ENCODE results near the gene MRPL40.

DNA sequence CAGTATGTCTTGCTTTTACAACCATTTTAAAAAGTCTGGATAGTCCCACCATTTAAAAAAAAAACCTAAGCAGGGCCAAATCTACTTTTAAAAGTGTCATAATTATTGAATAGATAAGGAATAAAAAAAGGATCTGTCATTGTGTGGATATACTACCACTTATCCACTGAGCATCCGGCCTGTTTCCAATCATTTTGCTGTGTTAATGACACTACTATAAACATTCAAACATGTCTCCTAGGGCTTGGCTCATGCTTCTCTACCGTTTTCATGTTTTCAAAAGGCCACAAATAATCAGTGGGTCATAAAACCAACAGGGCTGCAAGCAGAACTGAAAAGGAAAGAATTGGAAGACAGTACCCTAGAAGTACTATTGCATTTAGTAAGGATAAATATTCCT lies 27.7 kb downstream of the MRPL40 start:
- TF ChIP-seq, protein P1, sequence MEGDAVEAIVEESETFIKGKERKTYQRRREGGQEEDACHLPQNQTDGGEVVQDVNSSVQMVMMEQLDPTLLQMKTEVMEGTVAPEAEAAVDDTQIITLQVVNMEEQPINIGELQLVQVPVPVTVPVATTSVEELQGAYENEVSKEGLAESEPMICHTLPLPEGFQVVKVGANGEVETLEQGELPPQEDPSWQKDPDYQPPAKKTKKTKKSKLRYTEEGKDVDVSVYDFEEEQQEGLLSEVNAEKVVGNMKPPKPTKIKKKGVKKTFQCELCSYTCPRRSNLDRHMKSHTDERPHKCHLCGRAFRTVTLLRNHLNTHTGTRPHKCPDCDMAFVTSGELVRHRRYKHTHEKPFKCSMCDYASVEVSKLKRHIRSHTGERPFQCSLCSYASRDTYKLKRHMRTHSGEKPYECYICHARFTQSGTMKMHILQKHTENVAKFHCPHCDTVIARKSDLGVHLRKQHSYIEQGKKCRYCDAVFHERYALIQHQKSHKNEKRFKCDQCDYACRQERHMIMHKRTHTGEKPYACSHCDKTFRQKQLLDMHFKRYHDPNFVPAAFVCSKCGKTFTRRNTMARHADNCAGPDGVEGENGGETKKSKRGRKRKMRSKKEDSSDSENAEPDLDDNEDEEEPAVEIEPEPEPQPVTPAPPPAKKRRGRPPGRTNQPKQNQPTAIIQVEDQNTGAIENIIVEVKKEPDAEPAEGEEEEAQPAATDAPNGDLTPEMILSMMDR (IDR thresholded peaks at IDR 0.05): no peak
- TF ChIP-seq POLR2A (IDR thresholded peaks at IDR 0.05) (no peak), EP300 (IDR thresholded peaks at IDR 0.05) (no peak)
